ENCODE results near the gene SLC6A6.

DNA sequence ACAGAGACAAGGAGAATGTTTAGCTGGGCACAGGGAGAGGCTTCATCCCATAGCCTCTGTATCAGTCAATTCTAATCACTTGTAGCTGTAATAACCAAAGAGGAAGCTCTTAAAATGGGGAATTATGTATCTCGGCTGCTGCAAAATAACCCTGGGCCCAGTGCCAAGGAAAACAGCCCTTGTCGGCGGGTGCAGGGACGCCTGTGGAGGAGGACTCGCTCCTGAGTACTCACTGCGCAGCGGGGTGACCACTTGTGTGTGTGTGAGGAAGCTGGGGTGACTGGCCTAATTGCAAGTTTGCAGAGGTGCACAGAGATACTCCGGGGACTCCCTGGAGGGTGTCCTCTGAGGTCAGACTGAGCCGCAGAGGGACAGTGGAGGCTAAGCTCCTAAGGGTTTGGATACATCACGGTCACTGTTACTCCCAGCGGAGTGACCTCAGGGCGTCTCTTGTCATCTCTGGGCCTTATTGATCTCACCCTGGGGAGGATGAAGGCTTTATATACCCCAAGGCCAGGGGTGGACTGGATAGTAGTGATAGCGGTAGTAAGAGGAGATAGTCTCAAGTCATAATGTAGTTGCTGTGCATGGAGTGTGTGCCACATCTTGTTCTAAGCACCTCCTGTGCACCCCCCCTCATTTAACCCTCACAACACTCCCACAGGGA, 37.2 kb downstream of the SLC6A6 start:
- TF ChIP-seq GATA1 (IDR thresholded peaks at IDR 0.05; ENCODE audit: low read depth, low read length) (no peak), POLR2A (IDR thresholded peaks at IDR 0.05; ENCODE audit: low read length) (no peak)

Measured in erythroblast (primary cell).